Germinal center (tissue), 1 donor: ENCODE data around the gene LGALS7B.
"Not testable (repeated sequence)": the region's sequence is repeated elsewhere in the genome, so short reads cannot be mapped to it uniquely, and the experiment has no call there.

Experiments used
- DNase-seq: peaks from one replicate; pipeline ENCODE4 v3.0.0; 2012; ENCODE audit warnings: mixed read lengths, low spot score

LGALS7B gene

GRCh38 chr19:38788478-38789243, at the start of gene LGALS7B:
Gene LGALS7B, plus strand, starts transcription at chr19:38789200. Its CDS starts 27 bp downstream, at chr19:38789227.
- no peak for DNase-seq

- no peak for DNase-seq
Measured at GRCh38 chr19:38739440-38740256, 49.4 kb upstream of the LGALS7B start.

- DNase-seq: no peak
Measured at GRCh38 chr19:38740257-38740592, 48.8 kb upstream of the LGALS7B start.

GRCh38 chr19:38740932-38741331, 48.1 kb upstream of the LGALS7B start:
- no peak for DNase-seq

GRCh38 chr19:38741670-38742069, 47.3 kb upstream of the LGALS7B start:
- no peak for DNase-seq

- no peak for DNase-seq
Measured at GRCh38 chr19:38742296-38742695, 46.7 kb upstream of the LGALS7B start.

GRCh38 chr19:38742906-38743305, 46.1 kb upstream of the LGALS7B start:
- DNase-seq: no peak

GRCh38 chr19:38743394-38744297, 45.4 kb upstream of the LGALS7B start:
- DNase-seq: no peak

GRCh38 chr19:38744298-38744681, 44.7 kb upstream of the LGALS7B start, which contains the start of gene CAPN12:
Gene CAPN12, minus strand, starts transcription at chr19:38744474. Its CDS starts 309 bp downstream, at chr19:38744165.
- DNase-seq: no peak

- no peak for DNase-seq
Measured at GRCh38 chr19:38744874-38745273, 44.1 kb upstream of the LGALS7B start.

- no peak for DNase-seq
Measured at GRCh38 chr19:38745316-38745715, 43.7 kb upstream of the LGALS7B start.

- not testable (repeated sequence) for DNase-seq
Measured at GRCh38 chr19:38753783-38754182, 35.2 kb upstream of the LGALS7B start.

- not testable (repeated sequence) for DNase-seq
Measured at GRCh38 chr19:38754196-38754595, 34.8 kb upstream of the LGALS7B start.

- DNase-seq: no peak
Measured at GRCh38 chr19:38759590-38760003, 29.4 kb upstream of the LGALS7B start.

GRCh38 chr19:38760805-38761517, 28.0 kb upstream of the LGALS7B start:
- not testable (repeated sequence) for DNase-seq

- not testable (repeated sequence) for DNase-seq
Measured at GRCh38 chr19:38761884-38762389, 27.1 kb upstream of the LGALS7B start.

GRCh38 chr19:38763795-38764220, 25.2 kb upstream of the LGALS7B start:
- DNase-seq: no peak

GRCh38 chr19:38765214-38765613, 23.8 kb upstream of the LGALS7B start:
- DNase-seq: no peak

GRCh38 chr19:38766276-38767047, 22.5 kb upstream of the LGALS7B start:
- DNase-seq: no peak

GRCh38 chr19:38769635-38770211, 19.3 kb upstream of the LGALS7B start:
- DNase-seq: peak; percentile 92
